Endothelial cell of umbilical vein (primary cell): ENCODE measurements around the gene MROH2A. TPM values are rescaled to one million over a fixed set of nuclear protein-coding genes. Genes with fewer than 3 reads are reported as not detected.

Experiments
- BruUV-seq: library from RNA; stranded (reverse); fragments of 400-500 nt; replicated peaks from 2 replicates; lab custom pipeline; 2021; lab: Mats Ljungman, UMichigan
- CTCF ChIA-PET: fragments of 300-600, 350-600 bp; sonication (Branson Sonifier 250); formaldehyde crosslinking; loops from one replicate; lab custom pipeline; 2021; ENCODE audit warnings: antibody characterized with exemption, inconsistent platforms; lab: Charles Lee
- POLR2A ChIA-PET: fragments of 300-600, 350-600 bp; sonication (Branson Sonifier 250); formaldehyde crosslinking; loops from one replicate; lab custom pipeline; 2021; ENCODE audit warnings: antibody characterized with exemption, inconsistent platforms; lab: Charles Lee
- DNase-seq: peaks from one replicate; pipeline ENCODE4 v3.0.0-alpha.2; 2011; ENCODE audit warnings: low read depth, low spot score
- FAIRE-seq: peaks from 2 replicates; lab custom pipeline; 2011; peaks lifted over from hg19 to GRCh38; lab: Jason Lieb, UNC
- H2AFZ ChIP-seq: 2 replicates; pipeline ENCODE4 v1.6.0; 2012; ENCODE audit warnings: low read depth, low read length, control low read depth, inconsistent platforms
- H3K27ac ChIP-seq: 2 replicates; pipeline ENCODE4 v1.5.1; 2011; ENCODE audit warnings: low read depth, mild to moderate bottlenecking, control low read depth, low read length, moderate library complexity; ENCODE audit not compliant: insufficient read depth
- H3K27me3 ChIP-seq, 2 experiments: 2 replicates each; pipeline versions ENCODE4 v1.6.0 to v1.6.1; 2011; ENCODE audit warnings: low read length in 2 of 2, mixed read lengths in 1 of 2; ENCODE audit not compliant: control insufficient read depth in 2 of 2, insufficient read depth in 2 of 2
- H3K36me3 ChIP-seq, 2 experiments: 2 replicates in 1 of 2; 3 replicates in 1 of 2; pipeline ENCODE4 v1.5.1; 2011; ENCODE audit warnings: low read length in 2 of 2, mild to moderate bottlenecking in 1 of 2, moderate library complexity in 1 of 2; ENCODE audit not compliant: control insufficient read depth in 2 of 2, insufficient read depth in 2 of 2; ENCODE audit errors: extremely low read depth in 1 of 2
- H3K4me1 ChIP-seq: 3 replicates; pipeline ENCODE4 v1.5.1; 2011; ENCODE audit warnings: mild to moderate bottlenecking, low read length; ENCODE audit not compliant: control insufficient read depth, insufficient read depth; ENCODE audit errors: extremely low read depth
- H3K4me2 ChIP-seq: 2 replicates; pipeline ENCODE4 v1.6.1; 2011; ENCODE audit warnings: low read length, control low read depth, mixed read lengths; ENCODE audit not compliant: insufficient read depth
- H3K4me3 ChIP-seq, 3 experiments: fragments of 200-600 bp in 1 of 3; sonication (generic), shearing (Covaris generic) in 1 of 3; replicated peaks in 1 of 3; 2 replicates each; pipeline ENCODE4 v1.5.1; 2011 to 2016; ENCODE audit warnings: control low read depth in 3 of 3, low read length in 3 of 3, mild to moderate bottlenecking in 2 of 3, inconsistent platforms in 1 of 3, low read depth in 1 of 3, moderate library complexity in 1 of 3; ENCODE audit not compliant: insufficient read depth in 1 of 3
- H3K79me2 ChIP-seq: 2 replicates; pipeline ENCODE4 v1.6.0; 2012; ENCODE audit warnings: low read length, inconsistent platforms; ENCODE audit not compliant: control insufficient read depth, insufficient read depth
- H3K9ac ChIP-seq: replicated peaks from 2 replicates; pipeline ENCODE3; 2011; ENCODE audit warnings: low read length, control low read depth; ENCODE audit not compliant: insufficient read depth; ENCODE audit errors: extremely low read depth
- H3K9me1 ChIP-seq: replicated peaks from 3 replicates; pipeline ENCODE4 v1.6.0; 2011; ENCODE audit warnings: mild to moderate bottlenecking, low read length; ENCODE audit not compliant: control insufficient read depth, insufficient read depth; ENCODE audit errors: extremely low read depth
- H3K9me3 ChIP-seq: replicated peaks from 2 replicates; pipeline ENCODE4 v1.5.1; 2012; ENCODE audit warnings: low read length, inconsistent platforms; ENCODE audit not compliant: control insufficient read depth, insufficient read depth
- H4K20me1 ChIP-seq: replicated peaks from 2 replicates; pipeline ENCODE3; 2011; ENCODE audit warnings: mild to moderate bottlenecking, low read length; ENCODE audit not compliant: control insufficient read depth, insufficient read depth; ENCODE audit errors: extremely low read depth
- FOS ChIP-seq: IDR thresholded peaks from 2 replicates; pipeline ENCODE4 v1.6.1; 2011; ENCODE audit warnings: mild to moderate bottlenecking, low read length, moderate library complexity, borderline replicate concordance; ENCODE audit not compliant: insufficient read depth
- GATA2 ChIP-seq: IDR thresholded peaks from 2 replicates; pipeline ENCODE4 v1.7.0; 2011; ENCODE audit warnings: low read depth, mild to moderate bottlenecking, moderate library complexity, mixed read lengths, low read length; ENCODE audit not compliant: insufficient read length, insufficient read depth
- JUN ChIP-seq: IDR thresholded peaks from 2 replicates; pipeline ENCODE4 v1.6.1; 2011; ENCODE audit warnings: borderline replicate concordance, low read depth; ENCODE audit not compliant: insufficient read length, insufficient read depth
- MYC ChIP-seq: IDR thresholded peaks from one replicate; pipeline ENCODE4 v1.6.1; 2011; ENCODE audit warnings: mild to moderate bottlenecking, low read depth, low read length
- POLR2A ChIP-seq: IDR thresholded peaks from 2 replicates; pipeline ENCODE4 v1.6.1; 2012; ENCODE audit warnings: low read depth, mild to moderate bottlenecking, control low read depth, low read length
- POLR2AphosphoS5 ChIP-seq: IDR thresholded peaks from 2 replicates; pipeline ENCODE4 v1.6.1; 2012; ENCODE audit warnings: low read depth, mild to moderate bottlenecking, control low read depth, low read length, moderate library complexity; ENCODE audit not compliant: insufficient read depth
- dilution Hi-C: fragments of 300-500 bp; cut with MboI; formaldehyde crosslinking; loops from one replicate; pipeline ENCODE4 v1.15.0; 2019; ENCODE audit warnings: low sequenced_read_pairs; ENCODE audit not compliant: extremely low pct_ligation_motif_present
- intact Hi-C: fragments of 100-400 bp; cut with micrococcal nuclease; formaldehyde crosslinking; loops from one replicate; pipeline ENCODE4 v1.10.0; 2022
- polyA plus RNA-seq, 4 experiments: library from polyadenylated mRNA; depleted of rRNA in 3 of 4; stranded (reverse) in 3 of 4; unstranded in 1 of 4; fragments of >200 nt; gene quantifications; 2 replicates each; pipeline versions ENCODE4 v1.2.1 to v1.2.3, GENCODE V29; 2011 to 2012; ENCODE audit warnings: missing spikeins in 1 of 4
- total RNA-seq: library from RNA; stranded (reverse); gene quantifications from 2 replicates; pipeline ENCODE4 v1.2.3, GENCODE V29; 2021
- TF ChIP-seq, protein P1 (sequence below), 2 donors: IDR thresholded peaks; 1 replicate in 1 of 2; 2 replicates in 1 of 2; pipeline ENCODE4 v1.5.1; 2011; ENCODE audit warnings: low read length in 2 of 2, mild to moderate bottlenecking in 2 of 2, moderate library complexity in 2 of 2, control low read depth in 1 of 2, inconsistent platforms in 1 of 2, low read depth in 1 of 2; ENCODE audit not compliant: insufficient read depth in 1 of 2; ENCODE audit errors: extremely low read depth in 1 of 2
- TF ChIP-seq, protein P2 (sequence below): IDR thresholded peaks from 2 replicates; pipeline ENCODE4 v1.6.1; 2011; ENCODE audit not compliant: insufficient read depth, insufficient read length

The MROH2A gene
- total and polyA plus RNA-seq, 2 donors (not counting 3 experiments of a cell fraction or from before 2014, with no cell fraction given): not detected

DNA sequence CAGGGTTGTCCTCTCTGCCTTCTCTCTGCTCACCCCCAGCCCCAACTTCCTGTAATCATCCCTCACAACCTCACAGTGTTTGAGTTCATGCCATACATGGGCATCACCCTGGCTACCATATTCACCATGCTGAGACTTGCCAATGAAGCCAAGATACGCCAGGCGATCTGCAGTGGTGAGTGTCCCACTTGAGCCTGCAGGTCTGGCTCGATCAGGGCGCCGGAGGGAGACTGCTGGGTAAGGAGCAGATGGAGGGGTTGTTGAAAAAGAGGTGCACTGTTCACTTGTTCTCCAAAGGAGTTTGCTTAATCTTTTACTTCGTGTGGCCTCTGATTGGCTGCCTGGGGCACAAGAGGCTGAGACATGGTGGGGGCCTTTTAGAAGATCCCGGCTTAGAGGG lies 14.6 kb downstream of the MROH2A start:
- POLR2A ChIA-PET: no interaction called here
- no peak overlapping the region for H3K27ac ChIP-seq
- no peaks in the 10 kb centered on the region for H4K20me1 ChIP-seq
- H3K27me3 ChIP-seq: no peaks in the 10 kb centered on the region
- FAIRE-seq (no peak), DNase-seq (no peak)
- H3K9me3 ChIP-seq: no peaks in the 10 kb centered on the region
- no peak overlapping the region for H2AFZ ChIP-seq
- H3K36me3 ChIP-seq: no peaks in the 10 kb centered on the region
- no TSS peak for BruUV-seq
- no peak overlapping the region for H3K9ac ChIP-seq
- dilution Hi-C loops: no loop called here
- intact Hi-C loops: no loop called here
- H3K9me1 ChIP-seq: no peaks in the 10 kb centered on the region
- CTCF ChIA-PET: interaction anchor here (1.5 kb wide), 1 partner anchor 21 kb away, joined by 3 read pairs; no protein-coding TSS in a partner anchor
- H3K4me3 ChIP-seq: no peak overlapping the region
- no peak for TF ChIP-seq FOS
- no peak for TF ChIP-seq POLR2AphosphoS5
- no peak for TF ChIP-seq MYC
- no peak for TF ChIP-seq JUN
- no peak for TF ChIP-seq GATA2
- TF ChIP-seq, protein P1, sequence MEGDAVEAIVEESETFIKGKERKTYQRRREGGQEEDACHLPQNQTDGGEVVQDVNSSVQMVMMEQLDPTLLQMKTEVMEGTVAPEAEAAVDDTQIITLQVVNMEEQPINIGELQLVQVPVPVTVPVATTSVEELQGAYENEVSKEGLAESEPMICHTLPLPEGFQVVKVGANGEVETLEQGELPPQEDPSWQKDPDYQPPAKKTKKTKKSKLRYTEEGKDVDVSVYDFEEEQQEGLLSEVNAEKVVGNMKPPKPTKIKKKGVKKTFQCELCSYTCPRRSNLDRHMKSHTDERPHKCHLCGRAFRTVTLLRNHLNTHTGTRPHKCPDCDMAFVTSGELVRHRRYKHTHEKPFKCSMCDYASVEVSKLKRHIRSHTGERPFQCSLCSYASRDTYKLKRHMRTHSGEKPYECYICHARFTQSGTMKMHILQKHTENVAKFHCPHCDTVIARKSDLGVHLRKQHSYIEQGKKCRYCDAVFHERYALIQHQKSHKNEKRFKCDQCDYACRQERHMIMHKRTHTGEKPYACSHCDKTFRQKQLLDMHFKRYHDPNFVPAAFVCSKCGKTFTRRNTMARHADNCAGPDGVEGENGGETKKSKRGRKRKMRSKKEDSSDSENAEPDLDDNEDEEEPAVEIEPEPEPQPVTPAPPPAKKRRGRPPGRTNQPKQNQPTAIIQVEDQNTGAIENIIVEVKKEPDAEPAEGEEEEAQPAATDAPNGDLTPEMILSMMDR (IDR thresholded peaks at IDR 0.05; ENCODE audit: extremely low read depth in 1 of 2, insufficient read depth in 1 of 2, low read depth in 1 of 2, low read length in 2 of 2): no peak
- no peak for TF ChIP-seq POLR2A
- TF ChIP-seq, protein P2, sequence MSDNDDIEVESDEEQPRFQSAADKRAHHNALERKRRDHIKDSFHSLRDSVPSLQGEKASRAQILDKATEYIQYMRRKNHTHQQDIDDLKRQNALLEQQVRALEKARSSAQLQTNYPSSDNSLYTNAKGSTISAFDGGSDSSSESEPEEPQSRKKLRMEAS: no peak
- no peaks in the 10 kb centered on the region for H3K79me2 ChIP-seq
- H3K4me2 ChIP-seq: no peak overlapping the region
- no peaks in the 10 kb centered on the region for H3K4me1 ChIP-seq
